ENCODE data around the gene FTCD. TPM values are rescaled to one million over a fixed set of nuclear protein-coding genes. Genes with fewer than 3 reads are reported as not detected.

Gene FTCD
- total RNA-seq, 1 donor from 2014 or later = 0.85 TPM

DNA sequence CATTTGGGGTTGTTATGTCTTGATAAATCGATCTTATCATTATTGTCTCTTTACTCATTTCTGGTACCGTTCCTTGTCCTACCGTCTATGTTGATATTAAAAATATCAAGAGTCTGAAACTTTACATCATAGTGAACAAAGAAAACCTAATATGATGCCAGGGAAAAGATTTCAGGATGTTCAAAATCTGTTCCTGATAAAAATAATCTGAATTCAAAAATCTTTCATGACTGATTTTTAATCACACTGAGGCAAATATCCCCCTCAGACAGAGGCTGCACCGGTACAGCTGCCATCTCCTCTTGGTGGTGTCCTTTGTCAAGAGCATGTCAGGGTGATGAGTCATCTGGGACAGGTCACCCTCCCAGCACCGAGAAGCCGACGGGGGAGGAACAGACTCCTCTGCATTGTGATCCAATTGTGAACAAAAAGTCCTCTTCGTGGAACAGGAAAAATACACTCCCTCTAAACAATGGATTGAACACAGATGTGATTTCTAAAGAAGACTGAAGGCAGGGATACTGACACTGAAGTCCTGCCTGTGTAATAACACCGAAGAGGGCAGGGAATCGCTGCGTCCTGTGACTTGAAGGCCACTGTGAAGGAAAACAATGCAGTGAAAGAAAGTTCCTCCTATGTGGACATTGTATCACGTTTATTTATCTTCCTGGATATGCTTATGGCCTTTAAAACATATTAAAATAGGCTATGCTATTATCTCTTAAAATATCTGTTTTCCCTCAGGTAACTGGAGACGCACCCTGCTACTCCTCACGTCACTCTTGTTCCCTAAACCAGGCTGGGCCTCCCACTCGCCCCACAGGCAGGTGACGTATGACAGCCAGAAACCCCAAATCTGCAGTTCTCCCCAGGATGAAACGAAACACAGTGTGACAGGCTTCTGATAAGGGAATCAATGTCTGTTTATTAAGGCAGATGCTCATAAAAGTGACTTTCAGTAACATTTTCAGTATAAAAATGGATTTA is 33.1 kb upstream of the FTCD start:
- Histone ChIP-seq H3K4me1 (peaks cover 0 to 2% of the 10 kb centered on the region in 2 donors), H3K4me3 (no peak overlapping the region), H3K9me3 (no peaks in the 10 kb centered on the region), H3K36me3 (peaks cover 20 to 50% of the 10 kb centered on the region in 2 donors), H3K27me3 (no peaks in the 10 kb centered on the region), H3K27ac (peak overlapping the region in 1 of 2 donors; percentile 34)
- TF ChIP-seq, protein P1, sequence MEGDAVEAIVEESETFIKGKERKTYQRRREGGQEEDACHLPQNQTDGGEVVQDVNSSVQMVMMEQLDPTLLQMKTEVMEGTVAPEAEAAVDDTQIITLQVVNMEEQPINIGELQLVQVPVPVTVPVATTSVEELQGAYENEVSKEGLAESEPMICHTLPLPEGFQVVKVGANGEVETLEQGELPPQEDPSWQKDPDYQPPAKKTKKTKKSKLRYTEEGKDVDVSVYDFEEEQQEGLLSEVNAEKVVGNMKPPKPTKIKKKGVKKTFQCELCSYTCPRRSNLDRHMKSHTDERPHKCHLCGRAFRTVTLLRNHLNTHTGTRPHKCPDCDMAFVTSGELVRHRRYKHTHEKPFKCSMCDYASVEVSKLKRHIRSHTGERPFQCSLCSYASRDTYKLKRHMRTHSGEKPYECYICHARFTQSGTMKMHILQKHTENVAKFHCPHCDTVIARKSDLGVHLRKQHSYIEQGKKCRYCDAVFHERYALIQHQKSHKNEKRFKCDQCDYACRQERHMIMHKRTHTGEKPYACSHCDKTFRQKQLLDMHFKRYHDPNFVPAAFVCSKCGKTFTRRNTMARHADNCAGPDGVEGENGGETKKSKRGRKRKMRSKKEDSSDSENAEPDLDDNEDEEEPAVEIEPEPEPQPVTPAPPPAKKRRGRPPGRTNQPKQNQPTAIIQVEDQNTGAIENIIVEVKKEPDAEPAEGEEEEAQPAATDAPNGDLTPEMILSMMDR (IDR thresholded peaks at IDR 0.05) = no peak
- peak in 1 of 2 donors; percentile 69 for DNase-seq (ENCODE audit: low spot score in 2 of 2)
- intact Hi-C loops (cut with DNase I) = no loop called here

- DNase-seq (ENCODE audit: low spot score in 2 of 2) = no peak
- Histone ChIP-seq H3K36me3 (peaks cover 19 to 45% of the 10 kb centered on the region in 2 donors), H3K27me3 (no peaks in the 10 kb centered on the region), H3K9me3 (no peaks in the 10 kb centered on the region), H3K4me3 (no peak overlapping the region), H3K4me1 (peaks cover 0 to 2% of the 10 kb centered on the region in 2 donors), H3K27ac (peak overlapping the region in 1 of 2 donors; percentile 34)
- intact Hi-C loops (cut with DNase I) = no loop called here
- TF ChIP-seq, protein P1 (IDR thresholded peaks at IDR 0.05) = no peak
Measured at GRCh38 chr21:46187814-46188213, 32.4 kb upstream of the FTCD start.

- H3K36me3 ChIP-seq = peaks cover 14 to 39% of the 10 kb centered on the region in 2 donors
- intact Hi-C loops (cut with DNase I) = no loop called here
- no peak overlapping the region for H3K27ac ChIP-seq
- DNase-seq (ENCODE audit: low spot score in 2 of 2) = no peak
- H3K9me3 ChIP-seq = no peaks in the 10 kb centered on the region
- peaks cover 0 to 2% of the 10 kb centered on the region in 2 donors for H3K4me1 ChIP-seq
- H3K27me3 ChIP-seq = no peaks in the 10 kb centered on the region
- H3K4me3 ChIP-seq = no peak overlapping the region
- TF ChIP-seq, protein P1 (IDR thresholded peaks at IDR 0.05) = no peak
Measured at GRCh38 chr21:46187261-46187660, 31.9 kb upstream of the FTCD start.

DNA sequence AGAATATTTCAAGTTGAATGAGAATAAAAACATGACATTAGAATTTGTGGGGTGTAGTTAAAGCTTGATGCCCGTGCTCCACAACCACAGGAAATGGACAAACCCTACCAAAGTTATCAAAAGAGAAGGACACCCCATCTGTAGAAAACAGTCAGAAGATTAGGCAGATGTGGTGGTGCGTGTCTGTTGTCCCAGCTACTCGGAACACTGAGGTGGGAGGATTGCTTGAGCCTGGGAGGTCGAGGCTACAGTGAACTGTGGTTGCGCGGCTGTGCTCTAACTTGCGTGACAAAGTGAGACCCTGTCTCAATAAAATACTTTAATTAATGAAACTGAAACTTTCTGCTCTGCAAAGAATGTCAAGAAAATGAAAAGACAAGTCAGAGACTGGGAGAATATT is 30.3 kb upstream of the FTCD start:
- intact Hi-C loops (cut with DNase I) = no loop called here
- peaks cover 0 to 2% of the 10 kb centered on the region in 2 donors for H3K4me1 ChIP-seq
- H3K27ac ChIP-seq = peak overlapping the region in 1 of 2 donors; percentile 85
- TF ChIP-seq, protein P1 (IDR thresholded peaks at IDR 0.05) = no peak
- H3K4me3 ChIP-seq = peak overlapping the region in 1 of 2 donors; percentile 84
- H3K9me3 ChIP-seq = no peaks in the 10 kb centered on the region
- peaks cover 1 to 24% of the 10 kb centered on the region in 2 donors for H3K36me3 ChIP-seq
- no peaks in the 10 kb centered on the region for H3K27me3 ChIP-seq
- DNase-seq (ENCODE audit: low spot score in 2 of 2) = no peak

DNA sequence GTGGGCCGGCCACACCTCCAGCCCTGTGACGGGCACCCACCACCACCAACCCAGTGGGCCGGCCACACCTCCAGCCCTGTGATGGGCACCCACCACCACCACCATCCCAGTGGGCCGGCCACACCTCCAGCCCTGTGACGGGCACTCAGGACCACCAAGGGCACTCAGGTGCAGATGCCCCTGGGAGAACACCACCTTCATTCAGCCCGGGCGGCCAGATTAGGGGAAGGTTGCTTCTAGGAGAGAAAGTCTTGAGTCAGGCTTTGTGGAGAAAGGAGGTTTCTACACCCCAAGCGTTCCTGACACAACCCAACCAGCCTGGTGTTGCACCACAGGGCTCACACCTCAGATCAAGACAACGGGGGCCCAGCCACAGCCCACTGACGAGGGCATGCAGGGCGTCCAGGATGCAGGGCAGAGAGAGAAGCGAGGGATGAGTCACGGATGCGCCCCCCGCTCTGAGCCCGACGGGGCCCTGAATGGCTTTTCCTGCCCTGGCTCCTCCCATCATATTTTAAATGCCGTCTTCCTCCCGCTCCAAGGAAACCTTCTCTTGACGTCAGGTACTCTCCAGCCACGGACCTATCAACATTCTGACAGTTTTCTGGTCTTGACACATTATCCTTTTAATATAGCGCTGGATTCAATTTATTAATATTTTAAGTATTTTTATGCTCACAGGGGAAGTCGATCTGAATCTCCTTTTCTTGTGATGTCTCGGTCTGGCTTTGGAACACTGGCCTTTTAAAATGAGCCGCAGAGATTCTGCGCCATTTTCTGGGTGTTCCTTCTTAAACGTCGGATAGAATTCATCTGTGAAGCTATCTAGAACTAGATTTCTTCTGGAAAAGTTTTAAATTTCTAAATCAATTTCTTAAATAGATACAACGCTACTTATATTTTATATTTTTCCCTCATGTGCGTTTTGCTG is 29.5 kb upstream of the FTCD start:
- peak overlapping the region; percentile 42 to 84 for H3K4me3 ChIP-seq
- DNase-seq (ENCODE audit: low spot score in 2 of 2) = peak; percentile 74 to 86
- intact Hi-C loops (cut with DNase I) = no loop called here
- peaks cover 0 to 16% of the 10 kb centered on the region in 2 donors for H3K36me3 ChIP-seq
- no peaks in the 10 kb centered on the region for H3K9me3 ChIP-seq
- H3K27me3 ChIP-seq = no peaks in the 10 kb centered on the region
- TF ChIP-seq, protein P1 (IDR thresholded peaks at IDR 0.05) = no peak
- H3K27ac ChIP-seq = peak overlapping the region; percentile 40 to 85
- H3K4me1 ChIP-seq = peaks cover 0 to 2% of the 10 kb centered on the region in 2 donors
